Heart right ventricle (tissue), 16 donors: ENCODE data around the gene DBP. TPM values are rescaled to one million over a fixed set of nuclear protein-coding genes. Genes with fewer than 3 reads are reported as not detected.

Experiments used
- ATAC-seq, 8 donors: fragments of 200-7000 bp; cut with Tn5 transposase; one replicate each; pipeline ENCODE4 v1.9.1; 2020; ENCODE audit warnings: mild to moderate bottlenecking in 8 of 8, moderate library complexity in 8 of 8, moderate number of reproducible peaks in 1 of 8
- DNase-seq, 2 donors: peaks; one replicate each; pipeline ENCODE4 v3.0.0-alpha.2; 2020
- H3K27ac ChIP-seq, 10 donors: fragments of 200-600 bp; sonication (generic) in 2 of 10; one replicate each; pipeline versions ENCODE4 v1.5.0 to v1.8.0; 2020 to 2022; ENCODE audit warnings: mild to moderate bottlenecking in 3 of 10
- H3K27me3 ChIP-seq, 7 donors: fragments of 200-600 bp; one replicate each; pipeline ENCODE4 v1.8.0; 2021 to 2022; ENCODE audit warnings: mild to moderate bottlenecking in 2 of 7
- H3K36me3 ChIP-seq, 9 donors: fragments of 200-600 bp; sonication (generic) in 1 of 9; one replicate each; pipeline versions ENCODE4 v1.5.0 to v1.8.0; 2020 to 2022; ENCODE audit warnings: mild to moderate bottlenecking in 2 of 9
- H3K4me1 ChIP-seq, 9 donors: fragments of 200-600 bp; sonication (generic) in 1 of 9; one replicate each; pipeline versions ENCODE4 v1.5.0 to v1.8.0; 2020 to 2022; ENCODE audit warnings: mild to moderate bottlenecking in 4 of 9
- H3K4me3 ChIP-seq, 10 donors: fragments of 200-600 bp; sonication (generic) in 2 of 10; one replicate each; pipeline versions ENCODE4 v1.5.0 to v1.8.0; 2020 to 2022; ENCODE audit warnings: mild to moderate bottlenecking in 7 of 10, moderate library complexity in 2 of 10
- H3K9me3 ChIP-seq, 11 donors: fragments of 200-600 bp in 10 of 11; sonication (generic) in 2 of 11; one replicate each; pipeline versions ENCODE4 v1.5.0 to v1.8.0; 2013 to 2022; ENCODE audit warnings: mild to moderate bottlenecking in 2 of 11, control low read depth in 1 of 11, moderate library complexity in 1 of 11
- CTCF ChIP-seq, 9 donors: fragments of 200-600 bp; sonication (generic) in 2 of 9; IDR thresholded peaks; one replicate each; pipeline versions ENCODE4 v1.5.0 to v1.8.0; 2021 to 2022; ENCODE audit warnings: antibody characterized with exemption in 9 of 9, mild to moderate bottlenecking in 5 of 9, moderate library complexity in 1 of 9
- WGBS, 2 donors: extraction: QIAGEN DNeasy Blood & Tissue Kit; methylation state at CpG; one replicate each; pipeline ENCODE4 v1.1.7; 2013; ENCODE audit warnings: inconsistent platforms in 1 of 2; 5-methylcytosine and 5-hydroxymethylcytosine counted together
- intact Hi-C, 10 donors: fragments of 100-400 bp; cut with DNase I; formaldehyde crosslinking; loops; one replicate each; pipeline versions ENCODE4 v1.11.1 to v1.14.2; 2022
- polyA plus RNA-seq, 2 donors: library from polyadenylated mRNA; stranded (reverse); fragments of 200-250 nt; gene quantifications; one replicate each; pipeline ENCODE4 v1.2.3, GENCODE V29; 2013
- total RNA-seq, 10 donors: library from RNA; stranded (reverse); fragmentation: NEBNext Ultra II Directional in 3 of 10; extraction: Animal tissue kit (Norgen Biotek cat#: 25700) in 3 of 10; gene quantifications; one replicate each; pipeline versions ENCODE4 v1.2.1 to v1.2.4, GENCODE V29; 2021 to 2023
- donor health status: Arrhythmogenic right ventricular cardiomyopathy.
- donor health status: ischemic (EF 13 %, LVEDD 7.1; RV severe dilation, severe dysfunction).
- donor health status: healthy with polysubstance abuse.
- donor health status: DM: no; HTN: yes; CAD: no.
- donor health status: DM: no; HTN: no; CAD: no.
- donor health status: ischemic (EF 25% LVEDD 6.9; RV normal size, moderate dysfunction).
- donor health status: ischemic (EF 25% LVEDD 5.7; RV mildly dilated, moderate dysfunction).
- donor health status: healthy.
- donor health status: DM: yes; HTN: yes; CAD: no.
- donor health status: Ischemic cardiomyopathy.
- donor health status: ischemic (EF 35%, LVEDD 5.7; RV mildly dilated, moderate dysfunction).
- donor health status: nonischemic (EF 11% LVEDD 7.7; RV severe dilation, severe dysfunction).
- donor health status: DM: yes; HTN: yes; CAD: no.
- donor health status: PGD.
- donor health status: ischemic (EF 29% LVEDD 5.4; RV normal size, mild dysfunction).
- donor health status: nonischemic (EF 23%, LVEDD 6.1; RV moderate dilation, normal function).

Gene DBP
- total and polyA plus RNA-seq, 12 donors: 2.4 to 30.0 (median 12.2) TPM

DNA sequence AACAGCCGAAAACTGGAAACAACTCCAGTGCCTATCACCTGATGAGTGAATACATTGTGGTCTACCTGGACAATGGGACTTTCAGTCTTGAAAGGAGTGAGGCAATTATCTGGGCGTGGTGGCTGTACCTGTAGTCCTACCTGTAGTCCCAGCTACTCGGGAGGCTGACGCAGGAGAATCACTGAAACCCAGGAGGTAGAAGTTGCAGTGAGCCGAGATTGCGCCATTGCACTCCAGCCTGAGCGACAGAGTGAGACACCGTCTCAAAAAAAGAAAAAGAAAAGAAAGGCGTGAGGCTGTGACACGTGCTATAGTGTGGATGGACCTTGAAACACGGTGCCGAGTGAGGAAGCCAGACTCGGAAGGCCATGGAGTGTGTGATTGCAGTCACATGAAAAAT is 39.7 kb upstream of the DBP start:
- 95 to 96% methylated on average over 13 of the region's 13 CpGs for WGBS, 2 donors
- DNase-seq (no peak), ATAC-seq (no peak)
- no peaks in the 10 kb centered on the region for H3K36me3 ChIP-seq
- intact Hi-C loops: loop anchor here in 9 of 10 donors (5.0 to 10.0 kb wide), 6 partner anchors 35 to 168 kb away; partner anchors contain the start of gene HSD17B14 (in 1 of the 9)
- peaks cover 0 to 10% (median 9%) of the 10 kb centered on the region in 9 donors for H3K4me1 ChIP-seq
- H3K4me3 ChIP-seq: no peak overlapping the region
- H3K9me3 ChIP-seq: no peaks in the 10 kb centered on the region
- TF ChIP-seq CTCF (IDR thresholded peaks at IDR 0.05): no peak
- H3K27me3 ChIP-seq: peaks cover 0 to 5% (median 0%) of the 10 kb centered on the region in 7 donors
- H3K27ac ChIP-seq: no peak overlapping the region

DNA sequence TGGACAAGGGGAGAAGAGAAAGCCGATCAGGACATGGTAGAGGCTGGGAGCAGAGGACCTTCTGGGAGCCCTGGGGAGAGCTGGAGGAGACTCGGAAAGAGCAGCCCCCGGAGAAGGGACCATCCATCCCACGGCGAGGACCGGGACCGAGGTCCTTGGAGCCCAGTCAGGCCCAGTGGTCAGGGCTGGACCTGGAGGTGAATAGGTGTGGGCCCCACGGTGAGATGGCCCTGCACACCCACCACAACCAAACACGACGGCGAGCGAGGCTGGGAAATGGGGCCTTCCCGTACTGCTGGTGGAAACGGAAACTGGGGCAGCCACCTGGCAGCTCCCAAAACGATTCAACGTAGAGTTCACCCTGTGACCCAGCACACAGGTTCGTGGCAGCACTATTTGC is 39.3 kb upstream of the DBP start:
- 94 to 96% methylated on average over 17 of the region's 17 CpGs for WGBS, 2 donors
- Histone ChIP-seq H3K9me3 (no peaks in the 10 kb centered on the region), H3K4me3 (no peak overlapping the region), H3K27ac (no peak overlapping the region), H3K4me1 (peaks cover 0 to 10% (median 9%) of the 10 kb centered on the region in 9 donors), H3K27me3 (peaks cover 0 to 5% (median 0%) of the 10 kb centered on the region in 7 donors), H3K36me3 (no peaks in the 10 kb centered on the region)
- no peak for TF ChIP-seq CTCF (IDR thresholded peaks at IDR 0.05)
- intact Hi-C loops: loop anchor here in 9 of 10 donors (5.0 to 10.0 kb wide), 6 partner anchors 36 to 168 kb away; partner anchors contain the start of gene HSD17B14 (in 1 of the 9)
- DNase-seq (no peak), ATAC-seq (no peak)

DNA sequence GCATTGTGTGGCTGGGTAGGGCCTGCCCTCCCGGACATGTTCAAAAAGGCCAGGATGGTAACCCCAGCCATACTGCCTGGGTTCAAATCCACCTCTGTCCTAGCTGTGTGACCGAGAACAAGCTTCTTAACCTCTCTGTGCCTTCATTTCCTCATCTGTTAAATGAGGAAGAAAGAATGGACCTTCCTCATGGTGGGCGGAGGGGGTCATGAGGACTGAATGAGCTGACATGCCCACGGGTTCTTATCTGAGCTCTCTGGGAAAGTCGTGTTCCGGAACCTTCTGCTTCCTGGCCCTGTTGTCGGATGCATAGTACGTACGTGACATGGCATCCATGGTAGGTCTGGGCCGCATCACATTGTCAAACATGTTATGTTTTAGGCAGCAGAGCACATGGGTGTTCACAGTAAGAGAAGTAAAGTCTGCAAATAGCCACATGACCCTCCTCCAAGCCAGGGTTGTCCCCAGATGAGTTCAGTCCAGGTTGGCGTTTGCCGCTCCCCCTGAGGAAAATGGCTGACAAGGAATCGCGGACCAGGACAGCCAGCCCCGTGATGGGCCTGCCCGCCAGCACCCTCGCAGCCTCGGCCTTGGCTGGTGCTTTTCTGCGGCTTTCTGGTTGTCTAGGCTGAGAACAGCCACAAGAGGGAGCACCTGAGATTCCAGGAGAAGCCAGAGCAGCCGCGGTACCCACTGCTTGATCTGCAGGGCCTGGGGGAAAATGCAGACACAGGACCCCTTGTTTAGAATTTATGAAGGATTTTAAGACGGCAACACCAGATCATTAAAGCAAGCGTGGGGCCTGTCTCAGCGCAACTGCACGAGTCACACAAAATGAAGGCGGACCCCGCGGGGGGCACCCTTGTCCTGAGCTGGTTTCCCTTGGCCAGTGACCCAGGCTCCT is 38.0 kb upstream of the DBP start:
- 34 to 37% methylated on average over 28 of the region's 28 CpGs for WGBS, 2 donors
- no peaks in the 10 kb centered on the region for H3K9me3 ChIP-seq
- TF ChIP-seq CTCF (IDR thresholded peaks at IDR 0.05): peak; percentile 79 to 91 (median 87)
- peak overlapping the region in 1 of 10 donors; percentile 7 for H3K27ac ChIP-seq
- H3K4me3 ChIP-seq: peak overlapping the region in 1 of 10 donors; percentile 10
- DNase-seq (peak; percentile 73 to 87), ATAC-seq (peak; percentile 71 to 90 (median 86))
- peaks cover 0 to 5% (median 0%) of the 10 kb centered on the region in 7 donors for H3K27me3 ChIP-seq
- intact Hi-C loops: loop anchor here (2.0 to 10.0 kb wide), 8 partner anchors 28 to 170 kb away; partner anchors contain the start of genes CA11 (in 1 of the 10) and HSD17B14 (in 1 of the 10)
- H3K4me1 ChIP-seq: peaks cover 0 to 10% (median 9%) of the 10 kb centered on the region in 9 donors
- H3K36me3 ChIP-seq: no peaks in the 10 kb centered on the region

- ATAC-seq: peak in 1 of 8 donors; percentile 14
- Histone ChIP-seq H3K9me3 (no peaks in the 10 kb centered on the region), H3K27ac (no peak overlapping the region), H3K27me3 (peaks cover 0 to 5% (median 0%) of the 10 kb centered on the region in 7 donors), H3K36me3 (no peaks in the 10 kb centered on the region), H3K4me1 (peaks cover 0 to 10% (median 9%) of the 10 kb centered on the region in 9 donors), H3K4me3 (no peak overlapping the region)
- TF ChIP-seq CTCF (IDR thresholded peaks at IDR 0.05): no peak
- intact Hi-C loops: loop anchor here in 8 of 10 donors (2.0 to 10.0 kb wide), 6 partner anchors 28 to 170 kb away; partner anchors contain the start of genes CA11 (in 1 of the 8) and HSD17B14 (in 1 of the 8)
- WGBS, 2 donors: 86 to 90% methylated on average over 18 to 19 of the region's 19 CpGs
- DNase-seq: no peak
These were observed 37.1 kb upstream of the DBP start for GRCh38 chr19:48674216-48674809.
